Measurements from ENCODE around the gene TDP1. TPM values are rescaled to one million over a fixed set of nuclear protein-coding genes. Genes with fewer than 3 reads are reported as not detected.
"Not testable (repeated sequence)": the region's sequence is repeated elsewhere in the genome, so short reads cannot be mapped to it uniquely, and the experiment has no call there.

The TDP1 gene
- total RNA-seq, 4 donors from 2014 or later: 9.1 to 24.5 (median 16.4) TPM

DNA sequence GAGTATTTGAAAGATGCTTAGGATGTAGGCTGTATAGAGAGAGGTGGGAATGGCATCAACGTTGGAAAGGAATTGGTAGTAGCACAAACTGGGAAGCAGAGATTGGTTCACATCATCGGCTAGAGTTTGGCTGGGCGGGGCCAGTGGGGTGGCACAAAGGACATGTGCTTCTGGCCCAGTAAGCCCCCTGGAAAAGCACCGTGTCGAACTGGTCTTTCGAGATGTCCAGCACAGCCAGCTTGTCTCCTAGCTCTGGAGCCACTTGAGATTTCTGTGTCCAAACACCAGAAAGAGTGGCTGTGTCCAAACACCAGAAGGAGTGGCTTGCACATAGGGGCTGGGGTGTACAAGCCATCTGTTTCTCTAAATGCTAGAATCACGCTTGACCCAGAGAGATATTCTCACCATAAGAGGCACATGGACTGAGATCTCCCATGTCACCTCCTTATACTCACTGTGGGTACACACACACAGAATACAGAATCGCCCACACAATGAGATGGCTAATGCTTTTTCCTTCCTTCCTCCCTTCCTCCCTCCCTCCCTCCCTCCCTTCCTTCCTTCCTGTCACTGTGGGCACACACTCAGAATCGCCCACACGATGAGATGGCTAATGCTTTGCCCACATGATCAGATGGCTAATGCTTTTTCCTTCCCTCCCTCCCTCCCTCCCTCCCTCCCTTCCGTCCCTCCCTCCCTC lies 64.2 kb downstream of the TDP1 start:
- no peak for TF ChIP-seq POLR2A (IDR thresholded peaks at IDR 0.05)
- TF ChIP-seq, protein P1, sequence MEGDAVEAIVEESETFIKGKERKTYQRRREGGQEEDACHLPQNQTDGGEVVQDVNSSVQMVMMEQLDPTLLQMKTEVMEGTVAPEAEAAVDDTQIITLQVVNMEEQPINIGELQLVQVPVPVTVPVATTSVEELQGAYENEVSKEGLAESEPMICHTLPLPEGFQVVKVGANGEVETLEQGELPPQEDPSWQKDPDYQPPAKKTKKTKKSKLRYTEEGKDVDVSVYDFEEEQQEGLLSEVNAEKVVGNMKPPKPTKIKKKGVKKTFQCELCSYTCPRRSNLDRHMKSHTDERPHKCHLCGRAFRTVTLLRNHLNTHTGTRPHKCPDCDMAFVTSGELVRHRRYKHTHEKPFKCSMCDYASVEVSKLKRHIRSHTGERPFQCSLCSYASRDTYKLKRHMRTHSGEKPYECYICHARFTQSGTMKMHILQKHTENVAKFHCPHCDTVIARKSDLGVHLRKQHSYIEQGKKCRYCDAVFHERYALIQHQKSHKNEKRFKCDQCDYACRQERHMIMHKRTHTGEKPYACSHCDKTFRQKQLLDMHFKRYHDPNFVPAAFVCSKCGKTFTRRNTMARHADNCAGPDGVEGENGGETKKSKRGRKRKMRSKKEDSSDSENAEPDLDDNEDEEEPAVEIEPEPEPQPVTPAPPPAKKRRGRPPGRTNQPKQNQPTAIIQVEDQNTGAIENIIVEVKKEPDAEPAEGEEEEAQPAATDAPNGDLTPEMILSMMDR (IDR thresholded peaks at IDR 0.05): no peak
- H3K27me3 ChIP-seq: no peaks in the 10 kb centered on the region
- 77 to 88% methylated on average over 10 to 11 of the region's 11 CpGs for WGBS, 2 donors
- H3K4me1 ChIP-seq: no peaks in the 10 kb centered on the region
- peaks cover 0 to 84% (median 3%) of the 10 kb centered on the region in 3 donors for H3K36me3 ChIP-seq
- H3K4me3 ChIP-seq: no peak overlapping the region
- DNase-seq: no peak
- intact Hi-C loops (cut with DNase I): no loop called here
- H3K27ac ChIP-seq: no peak overlapping the region
- H3K9me3 ChIP-seq: no peaks in the 10 kb centered on the region

DNA sequence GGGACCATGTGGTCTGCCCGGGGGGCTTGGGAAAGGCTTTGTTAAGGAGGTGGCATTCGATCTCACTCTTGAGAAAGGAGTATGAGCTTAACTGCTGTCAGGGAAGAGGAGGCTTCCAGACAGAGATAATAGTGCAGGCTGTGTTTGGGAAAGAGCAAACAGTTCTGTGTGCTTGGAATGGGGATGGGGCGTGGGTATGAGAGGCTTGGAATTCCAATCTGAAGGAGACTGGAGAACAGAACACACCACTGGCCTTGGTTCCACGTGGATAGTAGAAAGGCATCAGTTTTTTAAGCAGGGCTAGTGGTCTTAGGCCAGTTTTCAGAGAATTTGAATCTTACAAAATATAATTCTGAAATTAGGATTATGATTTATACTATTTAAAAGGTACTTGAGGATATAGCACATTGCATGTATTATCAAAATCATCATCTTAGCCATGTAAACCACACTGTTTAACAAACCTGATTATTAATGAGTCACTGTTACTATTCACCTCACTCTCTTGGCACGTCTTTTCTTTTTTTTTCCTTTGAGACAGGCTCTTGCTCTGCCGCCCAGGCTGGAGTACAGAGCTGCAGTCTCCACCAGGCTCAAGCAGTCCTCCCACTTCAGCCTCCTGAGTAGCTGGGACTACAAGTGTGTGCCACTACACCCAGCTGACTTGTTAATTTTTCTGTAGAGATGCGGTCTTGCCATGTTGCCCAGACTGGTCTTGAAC lies 67.6 kb downstream of the TDP1 start:
- WGBS, 2 donors: 78 to 80% methylated on average over 7 of the region's 7 CpGs
- H3K4me3 ChIP-seq: no peak overlapping the region
- no peak for DNase-seq
- no peak for TF ChIP-seq POLR2A (IDR thresholded peaks at IDR 0.05)
- TF ChIP-seq, protein P1 (IDR thresholded peaks at IDR 0.05): no peak
- no peak overlapping the region for H3K27ac ChIP-seq
- intact Hi-C loops (cut with DNase I): no loop called here
- peaks cover 0 to 88% (median 3%) of the 10 kb centered on the region in 3 donors for H3K36me3 ChIP-seq
- H3K4me1 ChIP-seq: no peaks in the 10 kb centered on the region
- no peaks in the 10 kb centered on the region for H3K27me3 ChIP-seq
- no peaks in the 10 kb centered on the region for H3K9me3 ChIP-seq

DNA sequence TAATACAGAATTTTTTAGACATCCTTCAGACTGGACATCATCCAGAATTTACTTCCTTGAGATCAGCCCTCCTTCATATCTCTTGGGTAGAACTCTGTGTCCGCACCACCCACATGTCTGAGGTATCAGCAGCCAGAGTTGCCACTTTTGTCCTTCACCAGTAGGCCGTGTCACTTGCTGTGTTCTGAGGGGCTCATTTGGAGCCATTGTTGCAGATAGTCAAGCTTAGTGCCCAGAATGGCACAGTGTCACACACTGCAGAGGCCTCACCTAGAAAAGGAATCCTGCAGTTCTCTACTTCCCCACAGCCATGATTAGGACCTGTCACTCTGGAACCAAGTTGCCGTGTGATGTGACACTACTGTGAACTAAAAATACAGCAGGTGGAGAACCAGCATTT lies 69.2 kb downstream of the TDP1 start:
- Histone ChIP-seq H3K9me3 (no peaks in the 10 kb centered on the region), H3K4me3 (no peak overlapping the region), H3K36me3 (peaks cover 0 to 90% (median 3%) of the 10 kb centered on the region in 3 donors), H3K27ac (no peak overlapping the region), H3K27me3 (no peaks in the 10 kb centered on the region), H3K4me1 (no peaks in the 10 kb centered on the region)
- intact Hi-C loops (cut with DNase I): no loop called here
- no peak for DNase-seq
- TF ChIP-seq, protein P1 (IDR thresholded peaks at IDR 0.05): no peak
- TF ChIP-seq POLR2A (IDR thresholded peaks at IDR 0.05): no peak
- WGBS, 2 donors: 100% methylated on average over 2 to 3 of the region's 3 CpGs

DNA sequence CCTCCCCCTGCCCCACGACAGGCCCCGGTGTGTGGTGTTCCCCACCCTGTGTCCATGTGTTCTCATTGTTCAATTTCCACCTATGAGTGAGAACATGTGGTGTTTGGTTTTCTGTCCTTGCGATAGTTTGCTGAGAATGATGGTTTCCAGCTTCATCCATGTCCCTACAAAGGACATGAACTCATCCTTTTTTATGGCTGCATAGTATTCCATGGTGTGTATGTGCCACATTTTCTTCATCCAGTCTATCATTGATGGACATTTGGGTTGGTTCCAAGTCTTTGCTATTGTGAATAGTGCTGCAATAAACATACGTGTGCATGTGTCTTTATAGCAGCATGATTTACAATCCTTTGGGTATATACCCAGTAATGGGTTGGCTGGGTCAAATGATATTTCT lies 70.9 kb downstream of the TDP1 start:
- H3K27me3 ChIP-seq; intact Hi-C loops (cut with DNase I); H3K27ac ChIP-seq; H3K4me1 ChIP-seq; H3K9me3 ChIP-seq; DNase-seq; H3K4me3 ChIP-seq: not testable (repeated sequence)
- WGBS, 2 donors: 91 to 95% methylated on average over 3 to 4 of the region's 4 CpGs
- peaks cover 0 to 90% (median 3%) of the 10 kb centered on the region in 3 donors for H3K36me3 ChIP-seq

DNA sequence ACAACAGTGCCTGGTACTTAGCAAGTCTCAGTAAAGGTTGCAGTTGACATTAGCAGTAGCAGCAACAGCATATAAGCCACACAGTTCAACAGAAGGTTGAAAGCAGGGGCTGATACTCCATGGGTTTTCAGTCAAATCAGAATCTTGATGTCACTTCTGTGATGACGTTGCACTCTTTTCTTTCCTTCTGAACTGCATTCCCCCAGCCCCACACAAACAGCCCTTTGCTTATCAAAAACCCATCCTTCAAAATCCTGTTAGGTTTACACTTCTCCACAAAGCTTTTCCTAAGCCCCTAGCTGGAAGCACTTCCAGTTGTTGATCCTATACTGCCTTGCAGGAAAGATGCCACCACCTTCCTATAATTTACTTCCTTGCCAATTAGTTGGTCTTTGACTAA lies 72.1 kb downstream of the TDP1 start:
- Histone ChIP-seq H3K9me3 (no peaks in the 10 kb centered on the region), H3K27me3 (no peaks in the 10 kb centered on the region), H3K4me3 (no peak overlapping the region), H3K27ac (no peak overlapping the region), H3K36me3 (peaks cover 0 to 90% (median 3%) of the 10 kb centered on the region in 3 donors), H3K4me1 (no peaks in the 10 kb centered on the region)
- intact Hi-C loops (cut with DNase I): no loop called here
- no peak for DNase-seq
- TF ChIP-seq POLR2A (IDR thresholded peaks at IDR 0.05): no peak
- TF ChIP-seq, protein P1 (IDR thresholded peaks at IDR 0.05): no peak
- WGBS, 2 donors: 56 to 57% methylated on average over 1 of the region's 1 CpG
